ENCODE data around the gene DIAPH2.

Gene DIAPH2

GRCh38 chrX:96692454-96692853 lies 7.8 kb downstream of the DIAPH2 start:
- H3K9me2 ChIP-seq (replicated peaks; ENCODE audit: low read depth, low read length), result no peaks in the 10 kb centered on the region
- no peaks in the 10 kb centered on the region for H3K4me1 ChIP-seq (ENCODE audit: insufficient read depth, low read length, poor library complexity, severe bottlenecking)
- no peaks in the 10 kb centered on the region for H4K20me1 ChIP-seq (ENCODE audit: insufficient read depth, low read length, poor library complexity, severe bottlenecking)
- no peaks in the 10 kb centered on the region for H3K9me3 ChIP-seq (ENCODE audit: insufficient read depth, low read depth, low read length)
- H3K4me3 ChIP-seq (ENCODE audit: low read length, poor library complexity, severe bottlenecking), result no peak overlapping the region
- no peak overlapping the region for H3K4me2 ChIP-seq (ENCODE audit: low read depth, low read length, poor library complexity, severe bottlenecking)
- TF ChIP-seq EZH2phosphoT487 (IDR thresholded peaks at IDR 0.05; ENCODE audit: borderline replicate concordance) (no peak), CTCF (conservative IDR thresholded peaks at IDR 0.05; ENCODE audit: low read length) (no peak)
- no peak overlapping the region for H2AFZ ChIP-seq (ENCODE audit: low read length)
- no peaks in the 10 kb centered on the region for H3F3A ChIP-seq (ENCODE audit: low read depth)
- no peak overlapping the region for H3K9ac ChIP-seq (ENCODE audit: low read depth, low read length, poor library complexity, severe bottlenecking)
- H3K27me3 ChIP-seq (ENCODE audit: insufficient read depth, low read length, poor library complexity, severe bottlenecking), result no peaks in the 10 kb centered on the region
- no peaks in the 10 kb centered on the region for H3K79me2 ChIP-seq (ENCODE audit: insufficient read depth, low read length)
- no peaks in the 10 kb centered on the region for H3K36me3 ChIP-seq (ENCODE audit: insufficient read depth, low read length)

GRCh38 chrX:96692890-96693289 lies 8.2 kb downstream of the DIAPH2 start:
- Histone ChIP-seq H3K9ac (ENCODE audit: low read depth, low read length, poor library complexity, severe bottlenecking) (no peak overlapping the region), H3K79me2 (ENCODE audit: insufficient read depth, low read length) (no peaks in the 10 kb centered on the region), H3K4me2 (ENCODE audit: low read depth, low read length, poor library complexity, severe bottlenecking) (no peak overlapping the region), H3K4me1 (ENCODE audit: insufficient read depth, low read length, poor library complexity, severe bottlenecking) (no peaks in the 10 kb centered on the region), H4K20me1 (ENCODE audit: insufficient read depth, low read length, poor library complexity, severe bottlenecking) (no peaks in the 10 kb centered on the region), H3K36me3 (ENCODE audit: insufficient read depth, low read length) (no peaks in the 10 kb centered on the region), H3K4me3 (ENCODE audit: low read length, poor library complexity, severe bottlenecking) (no peak overlapping the region), H2AFZ (ENCODE audit: low read length) (no peak overlapping the region), H3K9me2 (replicated peaks; ENCODE audit: low read depth, low read length) (no peaks in the 10 kb centered on the region), H3K9me3 (ENCODE audit: insufficient read depth, low read depth, low read length) (no peaks in the 10 kb centered on the region), H3K27me3 (ENCODE audit: insufficient read depth, low read length, poor library complexity, severe bottlenecking) (no peaks in the 10 kb centered on the region), H3F3A (ENCODE audit: low read depth) (no peaks in the 10 kb centered on the region)
- no peak for TF ChIP-seq EZH2phosphoT487 (IDR thresholded peaks at IDR 0.05; ENCODE audit: borderline replicate concordance)
- TF ChIP-seq CTCF (conservative IDR thresholded peaks at IDR 0.05; ENCODE audit: low read length), result no peak

- H4K20me1 ChIP-seq (ENCODE audit: insufficient read depth, low read length, poor library complexity, severe bottlenecking), result no peaks in the 10 kb centered on the region
- H3K9me3 ChIP-seq (ENCODE audit: insufficient read depth, low read depth, low read length), result no peaks in the 10 kb centered on the region
These were observed 8.8 kb downstream of the DIAPH2 start for GRCh38 chrX:96693407-96693806.

More at GRCh38 chrX:96693407-96693806, 8.8 kb downstream of the DIAPH2 start:
- Histone ChIP-seq H3K36me3 (ENCODE audit: insufficient read depth, low read length) (no peaks in the 10 kb centered on the region), H3F3A (ENCODE audit: low read depth) (no peaks in the 10 kb centered on the region), H3K4me1 (ENCODE audit: insufficient read depth, low read length, poor library complexity, severe bottlenecking) (no peaks in the 10 kb centered on the region), H2AFZ (ENCODE audit: low read length) (no peak overlapping the region), H3K79me2 (ENCODE audit: insufficient read depth, low read length) (no peaks in the 10 kb centered on the region), H3K4me2 (ENCODE audit: low read depth, low read length, poor library complexity, severe bottlenecking) (no peak overlapping the region), H3K27me3 (ENCODE audit: insufficient read depth, low read length, poor library complexity, severe bottlenecking) (no peaks in the 10 kb centered on the region), H3K4me3 (ENCODE audit: low read length, poor library complexity, severe bottlenecking) (no peak overlapping the region), H3K9me2 (replicated peaks; ENCODE audit: low read depth, low read length) (no peaks in the 10 kb centered on the region), H3K9ac (ENCODE audit: low read depth, low read length, poor library complexity, severe bottlenecking) (no peak overlapping the region)
- TF ChIP-seq EZH2phosphoT487 (IDR thresholded peaks at IDR 0.05; ENCODE audit: borderline replicate concordance) (no peak), CTCF (conservative IDR thresholded peaks at IDR 0.05; ENCODE audit: low read length) (no peak)
